Esophagus mucosa (tissue), 1 donor: ENCODE measurements around the gene P4HB. TPM values are rescaled to one million over a fixed set of nuclear protein-coding genes. Genes with fewer than 3 reads are reported as not detected.

Experiments used
- ATAC-seq: fragments of 200-7000 bp; cut with Tn5 transposase; one replicate; pipeline ENCODE4 v1.9.1; 2020
- total RNA-seq: library from RNA; stranded (reverse); gene quantifications from one replicate; pipeline ENCODE4 v1.2.4, GENCODE V29; 2023
- donor health status: DM: yes; HTN: yes; CAD: no.

P4HB gene
- total RNA-seq, 1 donor from 2014 or later = 812 TPM

DNA sequence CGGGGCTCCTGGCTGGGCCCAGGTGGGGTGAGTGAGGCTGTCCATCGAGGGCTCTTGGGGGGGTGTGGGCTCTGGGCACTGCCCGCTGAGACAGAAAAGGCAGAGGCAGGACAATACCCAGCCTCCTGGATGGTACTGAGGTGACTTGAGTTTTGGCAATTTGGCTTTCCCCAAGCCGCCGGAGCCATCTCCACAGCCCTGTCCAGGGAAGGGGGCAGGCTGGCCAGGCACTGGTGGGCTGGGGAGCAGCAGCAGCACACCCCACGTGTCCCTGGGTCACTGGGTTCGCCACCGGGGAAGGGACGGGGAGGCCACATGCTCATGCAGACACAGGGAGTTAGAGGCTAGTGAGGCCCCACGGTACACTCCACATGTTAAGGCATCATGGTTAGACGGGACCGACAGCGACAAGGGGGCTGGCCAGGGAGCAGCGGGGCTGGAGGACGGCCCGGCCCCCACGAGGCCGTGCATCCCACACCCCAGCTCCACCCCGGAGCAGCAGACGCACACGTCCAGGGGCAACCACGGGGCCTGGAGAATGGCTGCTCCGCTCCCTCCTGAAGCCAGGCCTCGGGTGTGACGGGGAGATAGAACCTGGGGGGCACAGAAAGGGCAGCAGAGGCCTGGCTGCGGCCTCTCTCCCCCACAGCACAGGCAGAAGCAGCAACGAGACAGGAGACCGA is 7.8 kb upstream of the P4HB start:
- ATAC-seq = no peak

- ATAC-seq = peak; percentile 0
Observed at GRCh38 chr17:81867170-81867990, 7.0 kb upstream of the P4HB start.

GRCh38 chr17:81866440-81867169 is 6.3 kb upstream of the P4HB start:
- ATAC-seq = no peak

- ATAC-seq = no peak
Observed at GRCh38 chr17:81865733-81866439, 5.6 kb upstream of the P4HB start.

- no peak for ATAC-seq
Observed at GRCh38 chr17:81865358-81865732, 5.0 kb upstream of the P4HB start.

GRCh38 chr17:81863833-81864768 is 3.8 kb upstream of the P4HB start:
- ATAC-seq = no peak

- ATAC-seq = no peak
Observed at GRCh38 chr17:81863123-81863675, 2.9 kb upstream of the P4HB start.

- ATAC-seq = peak; percentile 89
Observed at GRCh38 chr17:81860756-81861568, 627 bp upstream of the P4HB start.

DNA sequence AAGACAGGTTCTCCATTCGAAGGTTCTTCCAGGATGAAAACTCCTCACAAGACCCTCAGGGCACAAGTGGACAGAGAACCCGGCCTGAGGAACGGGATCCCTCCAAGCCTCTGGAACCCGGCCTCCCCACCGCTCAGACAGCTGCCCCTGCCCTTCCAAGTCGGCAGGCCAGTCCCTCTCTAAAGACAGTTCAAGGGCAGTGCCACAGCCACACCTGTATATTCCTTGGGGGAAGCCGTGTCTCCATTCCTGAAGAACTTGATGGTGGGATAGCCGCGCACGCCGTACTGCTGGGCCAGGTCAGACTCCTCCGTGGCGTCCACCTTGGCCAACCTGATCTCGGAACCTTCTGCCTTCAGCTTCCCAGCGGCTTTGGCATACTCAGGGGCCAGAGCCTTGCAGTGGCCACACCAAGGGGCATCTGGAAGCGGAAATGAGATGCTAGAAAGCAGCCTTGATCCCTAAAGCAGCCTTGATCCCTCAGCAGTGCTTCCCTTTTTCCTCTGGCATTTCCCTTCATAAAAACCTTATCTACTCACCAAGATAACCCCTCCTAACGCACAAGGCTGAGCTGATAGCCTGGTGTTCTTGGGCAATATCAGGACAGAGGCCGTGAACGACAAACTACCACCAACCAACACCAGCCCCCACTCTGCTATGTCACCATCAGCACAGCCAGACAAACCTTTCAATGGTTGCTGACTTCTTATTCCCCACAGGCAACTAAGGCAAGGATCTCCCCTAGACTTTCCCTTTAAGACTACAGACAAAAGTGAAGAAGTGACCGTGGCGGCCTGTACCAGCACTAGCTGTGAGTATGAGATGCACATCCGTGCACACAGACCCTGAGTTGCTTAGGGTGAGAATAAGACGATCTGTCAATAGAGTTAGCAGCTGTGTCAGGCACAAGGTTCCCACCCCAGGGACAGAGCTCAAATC is 1.1 kb downstream of the P4HB start:
- no peak for ATAC-seq

DNA sequence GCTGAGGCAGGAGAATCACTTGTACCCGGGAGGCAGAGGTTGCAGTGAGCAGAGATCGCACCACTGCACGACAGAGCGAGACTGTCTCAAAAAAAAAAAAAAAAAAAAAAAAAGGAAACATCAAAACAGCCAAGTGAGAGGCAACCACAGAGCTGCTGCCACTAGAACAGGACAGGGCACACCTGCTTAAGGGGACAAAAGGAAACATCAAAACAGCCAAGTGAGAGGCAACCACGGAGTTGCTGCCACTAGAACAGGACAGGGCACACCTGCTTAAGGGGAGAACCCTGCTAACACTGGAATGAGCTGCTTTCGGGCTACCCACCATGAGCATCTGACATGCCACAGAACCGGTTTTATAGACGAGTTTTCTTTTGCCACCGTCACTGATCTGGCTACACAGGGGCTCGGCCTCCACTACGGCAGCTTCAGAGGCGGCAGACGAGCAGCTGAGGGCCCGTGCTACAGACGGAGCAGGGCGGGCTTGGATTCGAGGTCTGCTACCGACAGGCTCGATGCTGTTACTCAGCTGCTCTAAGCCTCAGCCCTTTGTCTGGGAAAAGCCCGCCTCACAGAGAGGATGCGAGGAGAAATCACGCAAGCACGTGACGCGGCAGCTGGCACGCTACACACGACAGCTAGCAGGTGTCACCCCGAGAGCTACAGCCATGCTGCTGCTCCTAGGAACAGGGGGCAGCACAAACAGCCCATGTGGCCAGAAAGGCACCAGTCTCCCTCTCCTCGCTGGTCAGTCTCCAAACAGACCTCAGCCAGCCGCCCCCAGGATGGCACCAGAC is 2.0 kb downstream of the P4HB start:
- peak; percentile 2 for ATAC-seq

GRCh38 chr17:81854974-81855774 is 5.2 kb downstream of the P4HB start:
- ATAC-seq = peak; percentile 62

GRCh38 chr17:81852237-81852636 is 8.1 kb downstream of the P4HB start:
- ATAC-seq = no peak

DNA sequence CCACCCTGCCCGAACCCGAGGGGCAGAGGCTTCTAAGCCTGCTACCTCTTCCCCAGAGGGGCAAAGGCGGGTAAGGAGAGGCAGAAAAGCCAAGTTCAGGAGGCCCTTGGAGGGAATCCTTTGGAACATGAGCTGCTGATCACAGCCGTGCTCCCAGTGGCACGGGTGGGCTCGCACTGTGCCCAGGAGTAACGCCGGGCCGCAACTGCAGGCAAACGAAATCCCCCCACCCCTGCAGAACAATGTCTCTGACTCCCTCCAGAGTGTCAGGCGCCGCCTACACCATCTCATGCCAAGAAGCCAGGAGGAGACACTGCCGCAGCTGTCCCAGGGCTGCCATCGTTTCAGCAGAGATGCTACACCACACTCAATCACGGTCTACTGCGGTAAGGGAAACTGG is 8.9 kb downstream of the P4HB start:
- ATAC-seq = no peak

DNA sequence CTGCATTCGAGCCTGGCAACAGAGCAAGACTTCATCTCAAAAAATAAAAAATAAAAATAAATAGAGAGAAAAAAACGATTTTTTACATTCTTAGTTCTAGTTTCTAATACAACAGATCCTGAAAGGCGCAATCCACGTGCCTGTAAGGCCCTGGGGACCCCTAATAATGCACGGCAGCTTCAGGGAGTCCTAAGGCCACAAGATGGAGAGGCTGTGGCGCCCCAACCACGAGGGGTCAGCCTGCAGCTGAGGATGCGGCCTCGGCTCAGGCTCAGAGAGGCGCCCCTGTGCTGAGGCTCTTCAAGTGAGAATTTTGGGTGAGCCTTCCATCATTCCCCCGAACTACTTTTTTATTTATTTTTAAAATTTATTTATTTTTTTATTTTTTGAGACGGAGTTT is 10.9 kb downstream of the P4HB start:
- no peak for ATAC-seq

- peak; percentile 55 for ATAC-seq
Observed at GRCh38 chr17:81846743-81847689, 13.3 kb downstream of the P4HB start.
